ENCODE data around the gene ACVR1. TPM values are rescaled to one million over a fixed set of nuclear protein-coding genes. Genes with fewer than 3 reads are reported as not detected.
"Not testable (repeated sequence)": the region's sequence is repeated elsewhere in the genome, so short reads cannot be mapped to it uniquely, and the experiment has no call there.

ACVR1 gene
- total RNA-seq, 2 experiments from 2014 or later: 13.4 to 16.1 TPM

- H3K27me3 Mint-ChIP-seq: no peaks in the 10 kb centered on the region
- H3K9me3 Mint-ChIP-seq: peaks cover 20% of the 10 kb centered on the region
- no peak for DNase-seq
- H3K36me3 Mint-ChIP-seq: peaks cover 54% of the 10 kb centered on the region
- H3K27ac Mint-ChIP-seq: no peak overlapping the region
- POLR2A ChIA-PET: no interaction called here
- H3K4me3 Mint-ChIP-seq: no peak overlapping the region
- no peaks in the 10 kb centered on the region for H3K4me1 Mint-ChIP-seq
- no peak for ATAC-seq (ENCODE audit: low read depth)
Measured at GRCh38 chr2:157759855-157760254, 116.3 kb downstream of the ACVR1 start.

- POLR2A ChIA-PET: no interaction called here
- Mint-ChIP-seq H3K4me3 (no peak overlapping the region), H3K27ac (no peak overlapping the region), H3K9me3 (peaks cover 20% of the 10 kb centered on the region), H3K4me1 (no peaks in the 10 kb centered on the region), H3K36me3 (peaks cover 63% of the 10 kb centered on the region), H3K27me3 (no peaks in the 10 kb centered on the region)
- ATAC-seq (ENCODE audit: low read depth) (no peak), DNase-seq (no peak)
Measured at GRCh38 chr2:157758586-157758985, 117.5 kb downstream of the ACVR1 start.

- no peaks in the 10 kb centered on the region for H3K27me3 Mint-ChIP-seq
- no peak for DNase-seq
- H3K36me3 Mint-ChIP-seq: peaks cover 68% of the 10 kb centered on the region
- no peak for ATAC-seq (ENCODE audit: low read depth)
- no peak overlapping the region for H3K27ac Mint-ChIP-seq
- POLR2A ChIA-PET: no interaction called here
- no peak overlapping the region for H3K4me3 Mint-ChIP-seq
- no peaks in the 10 kb centered on the region for H3K4me1 Mint-ChIP-seq
- peaks cover 20% of the 10 kb centered on the region for H3K9me3 Mint-ChIP-seq
Measured at GRCh38 chr2:157757500-157757899, 118.6 kb downstream of the ACVR1 start.

GRCh38 chr2:157756447-157756846 lies 119.7 kb downstream of the ACVR1 start:
- Mint-ChIP-seq H3K9me3 (peaks cover 20% of the 10 kb centered on the region), H3K36me3 (peaks cover 67% of the 10 kb centered on the region)
- DNase-seq; H3K4me3 Mint-ChIP-seq; ATAC-seq (ENCODE audit: low read depth); H3K27me3 Mint-ChIP-seq; POLR2A ChIA-PET; H3K27ac Mint-ChIP-seq; H3K4me1 Mint-ChIP-seq: not testable (repeated sequence)

GRCh38 chr2:157751462-157752058 lies 124.6 kb downstream of the ACVR1 start:
- H3K27ac Mint-ChIP-seq: peak overlapping the region; percentile 10
- DNase-seq (no peak), ATAC-seq (ENCODE audit: low read depth) (no peak)
- no peaks in the 10 kb centered on the region for H3K27me3 Mint-ChIP-seq
- peaks cover 52% of the 10 kb centered on the region for H3K36me3 Mint-ChIP-seq
- H3K9me3 Mint-ChIP-seq: peaks cover 11% of the 10 kb centered on the region
- H3K4me3 Mint-ChIP-seq: no peak overlapping the region
- H3K4me1 Mint-ChIP-seq: peaks cover 29% of the 10 kb centered on the region
- POLR2A ChIA-PET: no interaction called here

GRCh38 chr2:157749684-157750083 lies 126.4 kb downstream of the ACVR1 start:
- H3K27me3 Mint-ChIP-seq: no peaks in the 10 kb centered on the region
- H3K4me3 Mint-ChIP-seq: no peak overlapping the region
- H3K4me1 Mint-ChIP-seq: peaks cover 29% of the 10 kb centered on the region
- H3K9me3 Mint-ChIP-seq: no peaks in the 10 kb centered on the region
- POLR2A ChIA-PET: no interaction called here
- no peak overlapping the region for H3K27ac Mint-ChIP-seq
- ATAC-seq (ENCODE audit: low read depth) (no peak), DNase-seq (no peak)
- peaks cover 36% of the 10 kb centered on the region for H3K36me3 Mint-ChIP-seq

GRCh38 chr2:157748371-157749142 lies 127.6 kb downstream of the ACVR1 start:
- POLR2A ChIA-PET: no interaction called here
- Mint-ChIP-seq H3K4me1 (peaks cover 36% of the 10 kb centered on the region), H3K27ac (no peak overlapping the region), H3K36me3 (peaks cover 32% of the 10 kb centered on the region), H3K9me3 (no peaks in the 10 kb centered on the region), H3K27me3 (no peaks in the 10 kb centered on the region), H3K4me3 (no peak overlapping the region)
- DNase-seq (no peak), ATAC-seq (ENCODE audit: low read depth) (no peak)

- no peaks in the 10 kb centered on the region for H3K9me3 Mint-ChIP-seq
- POLR2A ChIA-PET: no interaction called here
- H3K36me3 Mint-ChIP-seq: peaks cover 31% of the 10 kb centered on the region
Measured at GRCh38 chr2:157747695-157748370, 128.3 kb downstream of the ACVR1 start.

GRCh38 chr2:157747280-157747679 lies 128.8 kb downstream of the ACVR1 start:
- no peak overlapping the region for H3K27ac Mint-ChIP-seq
- no peak overlapping the region for H3K4me3 Mint-ChIP-seq
- H3K27me3 Mint-ChIP-seq: no peaks in the 10 kb centered on the region
- POLR2A ChIA-PET: no interaction called here
- H3K36me3 Mint-ChIP-seq: peaks cover 35% of the 10 kb centered on the region
- no peak for ATAC-seq (ENCODE audit: low read depth)
- peaks cover 46% of the 10 kb centered on the region for H3K4me1 Mint-ChIP-seq
- no peaks in the 10 kb centered on the region for H3K9me3 Mint-ChIP-seq
- DNase-seq: no peak

More at GRCh38 chr2:157747695-157748370, 128.3 kb downstream of the ACVR1 start:
- ATAC-seq (ENCODE audit: low read depth) (no peak), DNase-seq (no peak)
- H3K27ac Mint-ChIP-seq: no peak overlapping the region
- H3K4me1 Mint-ChIP-seq: peaks cover 42% of the 10 kb centered on the region
- no peaks in the 10 kb centered on the region for H3K27me3 Mint-ChIP-seq
- no peak overlapping the region for H3K4me3 Mint-ChIP-seq

- peaks cover 50% of the 10 kb centered on the region for H3K4me1 Mint-ChIP-seq
Measured at GRCh38 chr2:157746234-157746950, 129.7 kb downstream of the ACVR1 start.

GRCh38 chr2:157744571-157745076 lies 131.5 kb downstream of the ACVR1 start:
- H3K9me3 Mint-ChIP-seq: no peaks in the 10 kb centered on the region
- POLR2A ChIA-PET: no interaction called here
- DNase-seq (no peak), ATAC-seq (ENCODE audit: low read depth) (no peak)
- H3K4me3 Mint-ChIP-seq: no peak overlapping the region
- H3K4me1 Mint-ChIP-seq: peaks cover 41% of the 10 kb centered on the region
- peaks cover 27% of the 10 kb centered on the region for H3K36me3 Mint-ChIP-seq
- no peak overlapping the region for H3K27ac Mint-ChIP-seq
- no peaks in the 10 kb centered on the region for H3K27me3 Mint-ChIP-seq

More at GRCh38 chr2:157746234-157746950, 129.7 kb downstream of the ACVR1 start:
- POLR2A ChIA-PET: no interaction called here
- Mint-ChIP-seq H3K27ac (no peak overlapping the region), H3K9me3 (no peaks in the 10 kb centered on the region), H3K36me3 (peaks cover 38% of the 10 kb centered on the region), H3K4me3 (no peak overlapping the region), H3K27me3 (no peaks in the 10 kb centered on the region)
- DNase-seq (no peak), ATAC-seq (ENCODE audit: low read depth) (no peak)

GRCh38 chr2:157743051-157743450 lies 133.1 kb downstream of the ACVR1 start:
- Mint-ChIP-seq H3K9me3 (no peaks in the 10 kb centered on the region), H3K36me3 (peaks cover 24% of the 10 kb centered on the region), H3K27me3 (no peaks in the 10 kb centered on the region), H3K4me3 (peak overlapping the region; percentile 39), H3K27ac (no peak overlapping the region), H3K4me1 (peaks cover 32% of the 10 kb centered on the region)
- ATAC-seq (ENCODE audit: low read depth): peak; percentile 89
- POLR2A ChIA-PET: no interaction called here
- no peak for DNase-seq

GRCh38 chr2:157741819-157742484 lies 134.2 kb downstream of the ACVR1 start:
- H3K27ac Mint-ChIP-seq: no peak overlapping the region
- H3K27me3 Mint-ChIP-seq: no peaks in the 10 kb centered on the region
- H3K4me3 Mint-ChIP-seq: no peak overlapping the region

More at GRCh38 chr2:157741819-157742484, 134.2 kb downstream of the ACVR1 start:
- H3K4me1 Mint-ChIP-seq: peaks cover 23% of the 10 kb centered on the region
- POLR2A ChIA-PET: no interaction called here
- ATAC-seq (ENCODE audit: low read depth): no peak
- peaks cover 33% of the 10 kb centered on the region for H3K36me3 Mint-ChIP-seq
- no peak for DNase-seq
- H3K9me3 Mint-ChIP-seq: no peaks in the 10 kb centered on the region

All from activated naive CD8-positive, alpha-beta T cell treated with anti-CD3 and anti-CD28 coated beads, Interleukin-2, amount 10 ng/mL, durations not matched to agents 7 days and 5 days (primary cell).